Loucy (cell line): ENCODE data around the gene GNA15.

Source experiments
- EZH2phosphoT487 ChIP-seq: fragments of 200-600 bp; IDR thresholded peaks from 2 replicates; pipeline ENCODE4 v1.6.1; 2018; ENCODE audit warnings: antibody characterized with exemption, mild to moderate bottlenecking, moderate library complexity, borderline replicate concordance
- TF ChIP-seq, protein P1 (sequence below): fragments of 200-600 bp; sonication (generic); conservative IDR thresholded peaks from 2 replicates; pipeline ENCODE4 v1.5.1; 2014; ENCODE audit warnings: mild to moderate bottlenecking, antibody characterized with exemption, low read length

GRCh38 chr19:3097442-3097871 lies 38.4 kb upstream of the GNA15 start:
- TF ChIP-seq, protein P1, sequence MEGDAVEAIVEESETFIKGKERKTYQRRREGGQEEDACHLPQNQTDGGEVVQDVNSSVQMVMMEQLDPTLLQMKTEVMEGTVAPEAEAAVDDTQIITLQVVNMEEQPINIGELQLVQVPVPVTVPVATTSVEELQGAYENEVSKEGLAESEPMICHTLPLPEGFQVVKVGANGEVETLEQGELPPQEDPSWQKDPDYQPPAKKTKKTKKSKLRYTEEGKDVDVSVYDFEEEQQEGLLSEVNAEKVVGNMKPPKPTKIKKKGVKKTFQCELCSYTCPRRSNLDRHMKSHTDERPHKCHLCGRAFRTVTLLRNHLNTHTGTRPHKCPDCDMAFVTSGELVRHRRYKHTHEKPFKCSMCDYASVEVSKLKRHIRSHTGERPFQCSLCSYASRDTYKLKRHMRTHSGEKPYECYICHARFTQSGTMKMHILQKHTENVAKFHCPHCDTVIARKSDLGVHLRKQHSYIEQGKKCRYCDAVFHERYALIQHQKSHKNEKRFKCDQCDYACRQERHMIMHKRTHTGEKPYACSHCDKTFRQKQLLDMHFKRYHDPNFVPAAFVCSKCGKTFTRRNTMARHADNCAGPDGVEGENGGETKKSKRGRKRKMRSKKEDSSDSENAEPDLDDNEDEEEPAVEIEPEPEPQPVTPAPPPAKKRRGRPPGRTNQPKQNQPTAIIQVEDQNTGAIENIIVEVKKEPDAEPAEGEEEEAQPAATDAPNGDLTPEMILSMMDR = no peak
- no peak for TF ChIP-seq EZH2phosphoT487
